ENCODE measurements around the gene APOBEC3G.

The APOBEC3G gene

GRCh38 chr22:39130892-39131855 lies 54.1 kb downstream of the APOBEC3G start:
- no peak overlapping the region for H2AFZ ChIP-seq

GRCh38 chr22:39132281-39132680 lies 55.2 kb downstream of the APOBEC3G start:
- no peak overlapping the region for H3K27ac ChIP-seq
- no peaks in the 10 kb centered on the region for H3K27me3 ChIP-seq (ENCODE audit: control insufficient read depth, insufficient read depth, low read length)
- no peaks in the 10 kb centered on the region for H3K36me3 ChIP-seq (ENCODE audit: control insufficient read depth, insufficient read depth, low read length)
- TF ChIP-seq CTCF (IDR thresholded peaks at IDR 0.05) = no peak
- H3K4me3 ChIP-seq (ENCODE audit: low read depth, low read length) = no peak overlapping the region
- no peak overlapping the region for H2AFZ ChIP-seq
- H3K4me2 ChIP-seq (ENCODE audit: low read length) = no peak overlapping the region
- no peaks in the 10 kb centered on the region for H3K79me2 ChIP-seq
- H3K4me1 ChIP-seq = no peaks in the 10 kb centered on the region
- no peak overlapping the region for H3K9ac ChIP-seq
- no peaks in the 10 kb centered on the region for H3K9me3 ChIP-seq (ENCODE audit: control insufficient read depth, low read length)

More at GRCh38 chr22:39130892-39131855, 54.1 kb downstream of the APOBEC3G start:
- H3K27me3 ChIP-seq (ENCODE audit: control insufficient read depth, insufficient read depth, low read length) = no peaks in the 10 kb centered on the region
- H3K27ac ChIP-seq = no peak overlapping the region
- no peaks in the 10 kb centered on the region for H3K9me3 ChIP-seq (ENCODE audit: control insufficient read depth, low read length)
- no peaks in the 10 kb centered on the region for H3K36me3 ChIP-seq (ENCODE audit: control insufficient read depth, insufficient read depth, low read length)
- no peak for TF ChIP-seq CTCF (IDR thresholded peaks at IDR 0.05)
- no peak overlapping the region for H3K4me3 ChIP-seq (ENCODE audit: low read depth, low read length)
- H3K79me2 ChIP-seq = no peaks in the 10 kb centered on the region
- no peak overlapping the region for H3K4me2 ChIP-seq (ENCODE audit: low read length)
- no peak overlapping the region for H3K9ac ChIP-seq
- no peaks in the 10 kb centered on the region for H3K4me1 ChIP-seq

GRCh38 chr22:39132871-39133524 lies 55.9 kb downstream of the APOBEC3G start:
- H2AFZ ChIP-seq = no peak overlapping the region
- H3K27me3 ChIP-seq (ENCODE audit: control insufficient read depth, insufficient read depth, low read length) = no peaks in the 10 kb centered on the region
- no peaks in the 10 kb centered on the region for H3K79me2 ChIP-seq
- H3K4me3 ChIP-seq (ENCODE audit: low read depth, low read length) = no peak overlapping the region
- no peak overlapping the region for H3K9ac ChIP-seq
- H3K4me2 ChIP-seq (ENCODE audit: low read length) = no peak overlapping the region
- no peak for TF ChIP-seq CTCF (IDR thresholded peaks at IDR 0.05)
- no peaks in the 10 kb centered on the region for H3K9me3 ChIP-seq (ENCODE audit: control insufficient read depth, low read length)
- H3K36me3 ChIP-seq (ENCODE audit: control insufficient read depth, insufficient read depth, low read length) = no peaks in the 10 kb centered on the region
- H3K27ac ChIP-seq = no peak overlapping the region
- no peaks in the 10 kb centered on the region for H3K4me1 ChIP-seq

- Histone ChIP-seq H3K27ac (no peak overlapping the region), H3K36me3 (ENCODE audit: control insufficient read depth, insufficient read depth, low read length) (no peaks in the 10 kb centered on the region), H2AFZ (no peak overlapping the region), H3K4me1 (no peaks in the 10 kb centered on the region), H3K79me2 (no peaks in the 10 kb centered on the region), H3K4me2 (ENCODE audit: low read length) (no peak overlapping the region), H3K9me3 (ENCODE audit: control insufficient read depth, low read length) (no peaks in the 10 kb centered on the region), H3K27me3 (ENCODE audit: control insufficient read depth, insufficient read depth, low read length) (no peaks in the 10 kb centered on the region), H3K4me3 (ENCODE audit: low read depth, low read length) (no peak overlapping the region), H3K9ac (no peak overlapping the region)
- no peak for TF ChIP-seq CTCF (IDR thresholded peaks at IDR 0.05)
Observed at GRCh38 chr22:39133871-39134270, 56.8 kb downstream of the APOBEC3G start.
